Transverse colon (tissue), 4 donors: Measurements from ENCODE around the gene MGAT4D. TPM values are rescaled to one million over a fixed set of nuclear protein-coding genes. Genes with fewer than 3 reads are reported as not detected.
"Not testable (repeated sequence)": the region's sequence is repeated elsewhere in the genome, so short reads cannot be mapped to it uniquely, and the experiment has no call there.

Source experiments
- DNase-seq: peaks from one replicate; pipeline ENCODE4 v3.0.0-alpha.2; 2019
- H3K27ac ChIP-seq, 4 donors: fragments of 200-600 bp; sonication (generic); 2 replicates each; pipeline ENCODE4 v1.5.1; 2016 to 2018; ENCODE audit warnings: inconsistent platforms in 4 of 4
- H3K27me3 ChIP-seq: fragments of 200-600 bp; sonication (generic); 2 replicates; pipeline ENCODE4 v1.5.1; 2017; ENCODE audit warnings: inconsistent platforms
- H3K36me3 ChIP-seq, 4 donors: fragments of 200-600 bp; sonication (generic); 2 replicates each; pipeline ENCODE4 v1.5.1; 2017 to 2019; ENCODE audit warnings: inconsistent platforms in 4 of 4
- H3K4me1 ChIP-seq, 4 donors: fragments of 200-600 bp; sonication (generic); 2 replicates each; pipeline ENCODE4 v1.5.1; 2017 to 2020; ENCODE audit warnings: inconsistent platforms in 4 of 4
- H3K4me3 ChIP-seq, 4 donors: fragments of 200-600 bp; sonication (generic); 1 replicate in 1 of 4; 2 replicates in 3 of 4; pipeline versions ENCODE4 v1.5.1 to v1.6.1; 2017 to 2019; ENCODE audit warnings: inconsistent platforms in 4 of 4
- H3K9me3 ChIP-seq, 2 donors: fragments of 200-600 bp; sonication (generic); 2 replicates each; pipeline ENCODE4 v1.5.1; 2017 to 2019; ENCODE audit warnings: inconsistent platforms in 2 of 2
- EP300 ChIP-seq: sonication (generic); formaldehyde crosslinking; IDR thresholded peaks from one replicate; pipeline ENCODE4 v1.6.1; 2017; ENCODE audit warnings: antibody characterized with exemption, low read depth
- POLR2A ChIP-seq: fragments of 450-650 bp; IDR thresholded peaks from one replicate; pipeline ENCODE4 v1.6.1; 2016; ENCODE audit warnings: antibody characterized with exemption, mild to moderate bottlenecking, moderate library complexity
- POLR2AphosphoS5 ChIP-seq, 3 donors: sonication (generic); formaldehyde crosslinking; IDR thresholded peaks; one replicate each; pipeline ENCODE4 v1.6.1; 2016; ENCODE audit warnings: antibody characterized with exemption in 3 of 3
- WGBS, 2 donors: methylation state at CpG; one replicate each; pipeline ENCODE4 v1.1.5; 2018; ENCODE audit warnings: low coverage in 1 of 2; 5-methylcytosine and 5-hydroxymethylcytosine counted together
- in situ Hi-C, 4 donors: fragments of 200-750 bp; cut with MboI; loops; one replicate each; pipeline versions ENCODE4 v1.15.0 to v1.15.1; 2017; ENCODE audit warnings: low sequenced_read_pairs in 3 of 4, low pct_ligation_motif_present in 1 of 4, low pct_unique_long_range_greater_than_20kb in 1 of 4
- intact Hi-C: fragments of 100-400 bp; cut with DNase I; formaldehyde crosslinking; loops from one replicate; pipeline ENCODE4 v1.15.1; 2023; ENCODE audit warnings: low total_unique reads
- total RNA-seq, 4 donors: library from RNA; depleted of rRNA; stranded (reverse); fragments of >200 nt; gene quantifications; one replicate each; pipeline ENCODE4 v1.1.0, GENCODE V29; 2016
- TF ChIP-seq, protein P1 (sequence below), 5 experiments: fragments of 200-600 bp in 3 of 5; fragments of 450-650 bp in 2 of 5; sonication (generic) in 3 of 5; IDR thresholded peaks; 1 replicate in 2 of 5; 2 replicates in 3 of 5; pipeline ENCODE4 v1.5.1; 2016 to 2017; ENCODE audit warnings: antibody characterized with exemption in 5 of 5, inconsistent platforms in 3 of 5, mild to moderate bottlenecking in 2 of 5, moderate library complexity in 1 of 5

The MGAT4D gene
- total RNA-seq, 4 donors from 2014 or later: not detected

DNA sequence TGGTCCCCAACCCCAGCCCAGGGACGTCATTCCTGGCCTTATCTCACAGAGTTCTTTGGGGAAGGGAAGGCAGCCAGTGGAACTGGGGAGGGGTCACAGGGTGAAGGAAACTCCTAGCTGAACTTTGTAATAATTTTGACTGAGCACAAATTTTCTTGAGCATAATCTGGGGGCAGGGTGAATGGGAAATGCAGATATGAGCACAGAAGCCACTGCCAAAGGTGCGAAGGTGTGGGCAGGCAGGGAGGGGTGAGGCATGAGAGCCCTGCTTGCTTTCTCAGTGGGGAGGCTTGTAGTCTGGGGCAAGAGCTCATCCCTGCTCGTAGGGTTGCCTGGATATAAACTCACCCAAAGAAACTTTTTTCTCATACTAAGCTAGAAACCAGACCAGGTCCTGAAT is 34.9 kb downstream of the MGAT4D start:
- DNase-seq: peak; percentile 17
- Histone ChIP-seq H3K9me3 (no peaks in the 10 kb centered on the region), H3K27ac (peak overlapping the region; percentile 36 to 72 (median 66)), H3K4me3 (no peak overlapping the region), H3K27me3 (no peaks in the 10 kb centered on the region), H3K4me1 (peaks cover 0 to 15% (median 7%) of the 10 kb centered on the region in 4 donors), H3K36me3 (no peaks in the 10 kb centered on the region)
- in situ Hi-C loops: no loop called here
- WGBS, 2 donors: 38 to 66% methylated on average over 2 to 3 of the region's 3 CpGs
- intact Hi-C loops: no loop called here
- no peak for TF ChIP-seq POLR2AphosphoS5 (IDR thresholded peaks at IDR 0.05)
- TF ChIP-seq EP300: no peak
- TF ChIP-seq, protein P1, sequence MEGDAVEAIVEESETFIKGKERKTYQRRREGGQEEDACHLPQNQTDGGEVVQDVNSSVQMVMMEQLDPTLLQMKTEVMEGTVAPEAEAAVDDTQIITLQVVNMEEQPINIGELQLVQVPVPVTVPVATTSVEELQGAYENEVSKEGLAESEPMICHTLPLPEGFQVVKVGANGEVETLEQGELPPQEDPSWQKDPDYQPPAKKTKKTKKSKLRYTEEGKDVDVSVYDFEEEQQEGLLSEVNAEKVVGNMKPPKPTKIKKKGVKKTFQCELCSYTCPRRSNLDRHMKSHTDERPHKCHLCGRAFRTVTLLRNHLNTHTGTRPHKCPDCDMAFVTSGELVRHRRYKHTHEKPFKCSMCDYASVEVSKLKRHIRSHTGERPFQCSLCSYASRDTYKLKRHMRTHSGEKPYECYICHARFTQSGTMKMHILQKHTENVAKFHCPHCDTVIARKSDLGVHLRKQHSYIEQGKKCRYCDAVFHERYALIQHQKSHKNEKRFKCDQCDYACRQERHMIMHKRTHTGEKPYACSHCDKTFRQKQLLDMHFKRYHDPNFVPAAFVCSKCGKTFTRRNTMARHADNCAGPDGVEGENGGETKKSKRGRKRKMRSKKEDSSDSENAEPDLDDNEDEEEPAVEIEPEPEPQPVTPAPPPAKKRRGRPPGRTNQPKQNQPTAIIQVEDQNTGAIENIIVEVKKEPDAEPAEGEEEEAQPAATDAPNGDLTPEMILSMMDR (IDR thresholded peaks at IDR 0.05): no peak
- no peak for TF ChIP-seq POLR2A

- no peak for DNase-seq
- Histone ChIP-seq H3K4me3 (no peak overlapping the region), H3K36me3 (no peaks in the 10 kb centered on the region), H3K27me3 (peaks cover 3% of the 10 kb centered on the region), H3K9me3 (no peaks in the 10 kb centered on the region), H3K27ac (no peak overlapping the region), H3K4me1 (peaks cover 0 to 5% (median 0%) of the 10 kb centered on the region in 4 donors)
- no peak for TF ChIP-seq EP300
- no peak for TF ChIP-seq POLR2A
- TF ChIP-seq POLR2AphosphoS5 (IDR thresholded peaks at IDR 0.05): no peak
- TF ChIP-seq, protein P1 (IDR thresholded peaks at IDR 0.05): no peak
- in situ Hi-C loops: no loop called here
- intact Hi-C loops: no loop called here
- WGBS, 2 donors: 20 to 28% methylated on average over 3 of the region's 3 CpGs
These were observed 47.7 kb downstream of the MGAT4D start for GRCh38 chr4:140450352-140450751.

- in situ Hi-C loops: no loop called here
- peaks cover 3% of the 10 kb centered on the region for H3K27me3 ChIP-seq
- H3K36me3 ChIP-seq: no peaks in the 10 kb centered on the region
- intact Hi-C loops: no loop called here
- TF ChIP-seq POLR2A (no peak), POLR2AphosphoS5 (IDR thresholded peaks at IDR 0.05) (no peak), EP300 (no peak)
- TF ChIP-seq, protein P1 (IDR thresholded peaks at IDR 0.05): no peak
- no peak overlapping the region for H3K27ac ChIP-seq
- no peak for DNase-seq
- H3K4me3 ChIP-seq: no peak overlapping the region
- no peaks in the 10 kb centered on the region for H3K9me3 ChIP-seq
- WGBS, 2 donors: 17 to 31% methylated on average over 2 of the region's 2 CpGs
- H3K4me1 ChIP-seq: peaks cover 0 to 5% (median 0%) of the 10 kb centered on the region in 4 donors
These were observed 49.3 kb downstream of the MGAT4D start for GRCh38 chr4:140448830-140449229.

GRCh38 chr4:140448162-140448561 is 49.9 kb downstream of the MGAT4D start:
- H3K36me3 ChIP-seq: no peaks in the 10 kb centered on the region
- H3K4me3 ChIP-seq: no peak overlapping the region
- DNase-seq: no peak
- TF ChIP-seq POLR2A (no peak), EP300 (no peak), POLR2AphosphoS5 (IDR thresholded peaks at IDR 0.05) (no peak)
- TF ChIP-seq, protein P1 (IDR thresholded peaks at IDR 0.05): no peak
- H3K27me3 ChIP-seq: peaks cover 3% of the 10 kb centered on the region
- H3K9me3 ChIP-seq: no peaks in the 10 kb centered on the region
- H3K4me1 ChIP-seq: peaks cover 0 to 5% (median 0%) of the 10 kb centered on the region in 4 donors
- H3K27ac ChIP-seq: no peak overlapping the region
- WGBS, 2 donors: 53 to 54% methylated on average over 3 of the region's 3 CpGs
- in situ Hi-C loops (no loop called here), intact Hi-C loops (no loop called here)

- H3K9me3 ChIP-seq, DNase-seq, H3K27ac ChIP-seq, H3K27me3 ChIP-seq, H3K4me1 ChIP-seq, in situ Hi-C loops, H3K36me3 ChIP-seq, intact Hi-C loops, H3K4me3 ChIP-seq: not testable (repeated sequence)
- 89 to 93% methylated on average over 4 of the region's 4 CpGs for WGBS, 2 donors
These were observed 53.7 kb downstream of the MGAT4D start for GRCh38 chr4:140444347-140444746.
